IPS-18a (cell line): ENCODE data around the gene FEN1.
A peak's percentile ranks its signal among the peaks of the same experiment; 100 is the strongest.

Experiments used
- H3K27ac ChIP-seq: one replicate; pipeline ENCODE4 v1.5.1; 2013; ENCODE audit warnings: low read length
- H3K27me3 ChIP-seq: one replicate; pipeline ENCODE4 v1.6.1; 2013; ENCODE audit warnings: mild to moderate bottlenecking, low read length; ENCODE audit not compliant: control insufficient read depth, insufficient read depth
- H3K36me3 ChIP-seq: one replicate; pipeline ENCODE4 v1.6.1; 2013; ENCODE audit warnings: low read depth, low read length; ENCODE audit not compliant: control insufficient read depth
- H3K4me1 ChIP-seq: one replicate; pipeline ENCODE4 v1.6.1; 2013; ENCODE audit warnings: low read depth, low read length; ENCODE audit not compliant: control insufficient read depth
- H3K4me3 ChIP-seq: one replicate; pipeline ENCODE4 v1.5.1; 2013; ENCODE audit warnings: low read length
- H3K9ac ChIP-seq: one replicate; pipeline ENCODE4 v1.6.1; 2013; ENCODE audit warnings: mild to moderate bottlenecking, low read length, moderate library complexity
- H3K9me3 ChIP-seq: one replicate; pipeline ENCODE4 v1.6.1; 2013; ENCODE audit warnings: low read depth, low read length; ENCODE audit not compliant: control insufficient read depth

FEN1 gene

DNA sequence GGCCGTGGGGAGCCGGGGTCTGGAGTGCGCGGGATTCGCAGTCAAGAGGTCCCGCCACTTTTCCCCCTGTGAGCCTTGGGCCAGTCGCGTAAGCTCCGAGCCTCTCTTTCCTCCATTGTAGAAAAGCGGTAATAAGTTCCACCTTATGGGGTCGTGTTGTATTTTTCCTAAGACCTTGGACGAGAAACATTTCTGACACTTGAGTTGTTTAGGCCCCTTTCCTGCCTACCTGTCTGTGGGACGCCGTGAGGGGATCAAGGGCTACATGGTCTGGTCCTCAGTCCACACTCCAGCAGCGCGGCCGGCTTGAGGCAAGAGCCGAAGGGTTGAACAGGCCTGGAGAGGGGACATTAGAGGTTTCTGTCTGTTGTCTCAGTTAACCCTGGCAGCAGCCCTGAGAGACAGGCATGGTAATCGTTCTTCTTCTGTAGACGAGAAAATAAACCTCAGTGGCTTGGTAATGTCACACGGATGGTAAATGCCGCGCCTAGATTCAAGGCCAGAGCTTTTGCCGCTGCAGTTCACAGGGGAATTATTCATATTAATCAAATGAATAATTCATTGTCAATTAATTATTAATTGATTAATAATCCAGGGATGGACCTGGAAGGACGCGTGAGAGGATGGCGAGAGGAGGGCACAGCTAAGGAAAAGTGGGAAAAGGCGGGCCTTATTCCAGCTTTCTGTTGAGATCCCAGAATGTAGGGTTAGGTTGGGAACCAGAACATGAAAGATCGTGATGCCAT lies 545 bp downstream of the FEN1 start:
- peaks cover 3% of the 10 kb centered on the region for H3K4me1 ChIP-seq
- peaks cover 51% of the 10 kb centered on the region for H3K36me3 ChIP-seq
- peak overlapping the region; percentile 80 for H3K4me3 ChIP-seq

DNA sequence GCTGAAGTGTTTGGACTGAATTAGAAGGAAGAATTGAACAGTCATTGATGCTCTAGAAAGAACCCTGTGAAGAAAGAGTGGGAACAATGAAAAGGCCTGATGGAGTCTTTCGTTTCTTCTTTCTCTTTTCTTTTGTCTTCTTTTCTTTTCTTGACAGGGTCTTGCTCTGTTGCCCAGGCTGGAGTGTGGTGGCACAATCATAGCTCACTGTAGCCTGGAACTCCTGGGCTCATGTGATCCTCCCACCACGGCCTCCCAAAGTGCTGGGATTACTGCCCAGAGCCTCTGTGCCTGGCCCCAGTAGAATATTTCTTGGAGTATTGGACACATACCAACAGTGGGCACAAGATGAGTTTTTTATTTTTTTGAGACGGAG lies 1.1 kb downstream of the FEN1 start:
- Histone ChIP-seq H3K27ac (no peak overlapping the region), H3K9me3 (no peaks in the 10 kb centered on the region), H3K4me3 (peak overlapping the region; percentile 80), H3K4me1 (peaks cover 3% of the 10 kb centered on the region), H3K36me3 (peaks cover 47% of the 10 kb centered on the region), H3K9ac (peak overlapping the region; percentile 96), H3K27me3 (no peaks in the 10 kb centered on the region)

More for the DNA sequence above, 545 bp downstream of the FEN1 start:
- Histone ChIP-seq H3K9ac (peak overlapping the region; percentile 96), H3K27me3 (no peaks in the 10 kb centered on the region), H3K27ac (peak overlapping the region; percentile 99), H3K9me3 (no peaks in the 10 kb centered on the region)

DNA sequence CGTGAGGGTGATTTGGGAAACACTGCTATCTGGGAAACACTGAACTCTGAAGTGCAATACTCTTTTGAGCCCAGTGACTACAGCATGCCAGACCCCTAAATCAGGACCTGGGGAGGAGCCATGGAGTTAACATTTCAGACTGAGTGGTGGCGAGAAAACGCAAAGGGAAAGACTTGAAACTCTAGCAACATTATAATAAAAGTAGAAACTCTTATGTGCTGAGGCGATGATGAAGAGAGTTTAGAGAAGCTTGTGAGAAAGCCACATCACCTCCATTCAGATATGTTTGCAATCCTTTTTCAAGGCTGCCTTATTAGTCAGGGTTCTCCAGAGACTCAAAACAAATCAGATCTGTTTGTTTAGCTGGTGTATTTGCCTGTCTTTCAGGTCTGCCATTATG lies 1.9 kb downstream of the FEN1 start:
- Histone ChIP-seq H3K4me1 (peaks cover 3% of the 10 kb centered on the region), H3K27ac (peak overlapping the region; percentile 20), H3K27me3 (no peaks in the 10 kb centered on the region), H3K9me3 (no peaks in the 10 kb centered on the region), H3K9ac (no peak overlapping the region), H3K36me3 (peaks cover 46% of the 10 kb centered on the region), H3K4me3 (no peak overlapping the region)

DNA sequence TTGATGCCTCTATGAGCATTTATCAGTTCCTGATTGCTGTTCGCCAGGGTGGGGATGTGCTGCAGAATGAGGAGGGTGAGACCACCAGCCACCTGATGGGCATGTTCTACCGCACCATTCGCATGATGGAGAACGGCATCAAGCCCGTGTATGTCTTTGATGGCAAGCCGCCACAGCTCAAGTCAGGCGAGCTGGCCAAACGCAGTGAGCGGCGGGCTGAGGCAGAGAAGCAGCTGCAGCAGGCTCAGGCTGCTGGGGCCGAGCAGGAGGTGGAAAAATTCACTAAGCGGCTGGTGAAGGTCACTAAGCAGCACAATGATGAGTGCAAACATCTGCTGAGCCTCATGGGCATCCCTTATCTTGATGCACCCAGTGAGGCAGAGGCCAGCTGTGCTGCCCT lies 2.7 kb downstream of the FEN1 start:
- H3K9me3 ChIP-seq, result no peaks in the 10 kb centered on the region
- H3K4me1 ChIP-seq, result peaks cover 3% of the 10 kb centered on the region
- H3K27me3 ChIP-seq, result no peaks in the 10 kb centered on the region
- H3K36me3 ChIP-seq, result peaks cover 38% of the 10 kb centered on the region
- H3K4me3 ChIP-seq, result no peak overlapping the region
- H3K9ac ChIP-seq, result no peak overlapping the region
- no peak overlapping the region for H3K27ac ChIP-seq

DNA sequence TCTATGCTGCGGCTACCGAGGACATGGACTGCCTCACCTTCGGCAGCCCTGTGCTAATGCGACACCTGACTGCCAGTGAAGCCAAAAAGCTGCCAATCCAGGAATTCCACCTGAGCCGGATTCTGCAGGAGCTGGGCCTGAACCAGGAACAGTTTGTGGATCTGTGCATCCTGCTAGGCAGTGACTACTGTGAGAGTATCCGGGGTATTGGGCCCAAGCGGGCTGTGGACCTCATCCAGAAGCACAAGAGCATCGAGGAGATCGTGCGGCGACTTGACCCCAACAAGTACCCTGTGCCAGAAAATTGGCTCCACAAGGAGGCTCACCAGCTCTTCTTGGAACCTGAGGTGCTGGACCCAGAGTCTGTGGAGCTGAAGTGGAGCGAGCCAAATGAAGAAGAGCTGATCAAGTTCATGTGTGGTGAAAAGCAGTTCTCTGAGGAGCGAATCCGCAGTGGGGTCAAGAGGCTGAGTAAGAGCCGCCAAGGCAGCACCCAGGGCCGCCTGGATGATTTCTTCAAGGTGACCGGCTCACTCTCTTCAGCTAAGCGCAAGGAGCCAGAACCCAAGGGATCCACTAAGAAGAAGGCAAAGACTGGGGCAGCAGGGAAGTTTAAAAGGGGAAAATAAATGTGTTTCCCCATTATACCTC lies 3.3 kb downstream of the FEN1 start:
- H3K9me3 ChIP-seq, result no peaks in the 10 kb centered on the region
- no peak overlapping the region for H3K27ac ChIP-seq
- no peaks in the 10 kb centered on the region for H3K27me3 ChIP-seq
- H3K4me3 ChIP-seq, result no peak overlapping the region
- peaks cover 3% of the 10 kb centered on the region for H3K4me1 ChIP-seq
- H3K36me3 ChIP-seq, result peaks cover 39% of the 10 kb centered on the region
- H3K9ac ChIP-seq, result no peak overlapping the region

DNA sequence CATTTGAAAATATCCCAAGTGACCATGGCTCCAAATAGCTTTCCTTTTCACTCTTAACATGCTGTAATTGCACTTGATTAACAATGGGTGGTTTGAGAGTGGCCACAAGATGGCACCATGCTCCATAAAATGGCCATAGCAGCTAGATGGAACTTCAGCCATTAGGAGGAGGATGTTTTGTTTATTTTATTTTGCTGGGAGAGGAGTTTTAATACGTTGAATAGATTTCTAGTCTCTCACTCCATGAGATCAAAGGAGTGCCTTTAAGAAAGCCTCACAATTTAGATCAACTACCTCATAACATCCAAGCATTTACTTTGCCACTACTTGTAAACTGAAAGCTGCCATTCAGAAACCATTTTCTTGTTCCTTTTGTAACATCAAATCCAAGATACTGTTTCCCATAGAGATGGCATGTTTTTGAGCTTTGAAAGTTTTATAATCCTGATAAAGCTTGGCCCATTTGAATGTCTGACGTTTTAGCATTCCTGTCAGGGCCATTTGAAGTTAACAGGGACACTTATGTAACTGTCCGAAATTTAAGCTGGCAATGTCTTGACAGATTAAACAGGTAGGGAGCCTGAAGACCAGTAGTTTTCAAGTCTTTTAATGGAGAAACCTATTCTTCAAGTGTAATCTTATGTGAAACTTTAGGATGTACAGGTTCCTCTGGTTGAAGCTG lies 4.7 kb downstream of the FEN1 start:
- Histone ChIP-seq H3K36me3 (peaks cover 52% of the 10 kb centered on the region), H3K4me1 (no peaks in the 10 kb centered on the region), H3K9me3 (no peaks in the 10 kb centered on the region), H3K4me3 (no peak overlapping the region), H3K9ac (no peak overlapping the region), H3K27ac (no peak overlapping the region), H3K27me3 (no peaks in the 10 kb centered on the region)

DNA sequence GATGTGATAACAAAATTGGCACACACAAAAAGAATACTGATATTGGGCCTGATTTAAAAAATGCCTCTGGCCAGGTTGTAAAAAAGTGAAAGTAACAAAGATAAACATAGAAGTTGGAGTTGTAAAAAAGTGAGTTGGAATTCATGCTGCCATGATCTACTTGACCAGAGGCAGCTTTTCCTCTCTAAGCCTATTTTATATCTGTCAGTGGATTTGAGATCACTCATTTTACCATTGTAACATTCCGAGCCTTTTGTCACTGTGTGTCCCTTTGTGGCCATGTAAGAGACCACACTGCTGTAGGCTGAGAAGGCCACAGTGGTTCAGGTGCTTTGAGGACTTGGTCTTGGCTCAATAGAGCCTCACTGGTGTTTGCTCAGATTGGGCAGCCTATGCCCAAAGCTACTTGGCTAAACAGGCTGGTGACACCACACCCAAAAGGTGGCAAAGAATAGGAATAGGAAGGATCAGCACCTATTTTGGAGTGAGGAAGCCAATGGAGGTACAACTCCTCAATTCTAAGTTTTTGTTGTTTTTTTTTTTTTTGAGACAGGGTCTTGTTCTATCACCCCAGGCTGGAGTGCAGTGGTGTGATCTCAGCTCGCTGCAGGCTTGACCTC lies 7.1 kb downstream of the FEN1 start:
- H3K4me3 ChIP-seq, result no peak overlapping the region
- no peaks in the 10 kb centered on the region for H3K27me3 ChIP-seq
- H3K27ac ChIP-seq, result no peak overlapping the region
- H3K36me3 ChIP-seq, result peaks cover 72% of the 10 kb centered on the region
- no peak overlapping the region for H3K9ac ChIP-seq
- H3K9me3 ChIP-seq, result no peaks in the 10 kb centered on the region
- no peaks in the 10 kb centered on the region for H3K4me1 ChIP-seq

DNA sequence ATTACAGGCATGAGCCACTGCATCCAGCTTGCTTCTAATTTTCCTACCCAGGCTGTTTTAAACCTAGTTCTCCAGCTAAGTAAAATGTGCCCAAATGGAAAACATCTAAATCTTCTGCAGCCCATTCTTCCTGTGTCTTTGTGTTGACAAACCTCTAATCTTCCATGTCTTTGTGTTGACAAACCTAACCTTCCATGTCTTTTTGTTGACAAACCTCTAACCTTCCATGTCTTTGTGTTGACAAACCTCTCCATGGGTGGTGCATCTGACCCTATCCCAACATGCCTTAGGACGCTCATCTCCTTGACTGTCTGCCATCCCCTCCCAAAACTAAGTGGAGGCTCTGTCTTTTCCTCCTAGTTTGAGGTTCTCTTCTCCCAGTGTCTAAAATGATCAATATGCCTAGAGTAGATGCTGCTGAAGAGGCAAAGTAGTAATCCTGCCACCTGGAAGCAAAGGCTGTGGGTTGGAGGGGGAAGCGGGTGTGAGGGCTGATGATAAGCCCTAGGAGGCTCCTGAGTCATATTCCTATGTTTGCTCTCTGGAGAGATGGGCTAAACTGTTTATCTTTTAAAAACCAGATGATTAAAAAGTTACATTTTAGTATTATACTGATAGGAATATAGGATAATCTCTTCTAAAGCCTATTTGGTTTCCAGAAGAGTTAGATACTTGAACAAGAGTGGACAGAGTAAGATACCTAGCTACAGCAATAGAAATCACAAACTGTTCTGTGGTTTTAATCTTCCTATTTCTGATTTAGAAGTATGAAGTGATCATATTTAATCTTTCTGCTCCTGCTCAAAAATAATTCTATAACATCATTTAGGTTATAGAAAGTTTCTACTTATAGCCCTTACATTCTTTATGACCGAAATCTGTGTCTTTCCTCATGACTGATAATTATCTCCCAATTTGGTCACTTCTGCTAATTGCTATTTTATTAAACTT lies 7.9 kb downstream of the FEN1 start:
- no peaks in the 10 kb centered on the region for H3K9me3 ChIP-seq
- H3K27me3 ChIP-seq, result no peaks in the 10 kb centered on the region
- peaks cover 72% of the 10 kb centered on the region for H3K36me3 ChIP-seq
- no peak overlapping the region for H3K4me3 ChIP-seq
- H3K27ac ChIP-seq, result no peak overlapping the region
- no peaks in the 10 kb centered on the region for H3K4me1 ChIP-seq
- H3K9ac ChIP-seq, result no peak overlapping the region

DNA sequence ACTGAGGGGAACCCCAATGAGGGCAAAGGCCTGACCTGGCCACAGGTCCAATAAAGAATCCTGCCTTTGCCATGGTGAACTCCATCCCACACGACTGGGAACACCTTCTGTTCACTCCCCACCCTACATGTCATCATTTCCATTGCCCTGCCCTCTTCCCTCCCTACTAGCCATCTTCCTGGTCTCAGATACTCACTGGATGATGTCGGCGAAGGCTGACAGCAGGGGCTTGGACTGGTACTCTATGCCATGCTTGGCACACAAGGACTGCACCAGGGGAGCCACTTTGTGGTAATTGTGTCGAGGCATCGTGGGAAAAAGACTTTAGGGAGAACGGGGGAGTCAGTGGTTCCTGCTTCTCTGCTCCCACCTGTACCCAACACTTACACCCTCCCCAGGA lies 9.9 kb downstream of the FEN1 start:
- H3K4me3 ChIP-seq, result no peak overlapping the region
- H3K9ac ChIP-seq, result no peak overlapping the region
- no peaks in the 10 kb centered on the region for H3K4me1 ChIP-seq
- H3K27me3 ChIP-seq, result no peaks in the 10 kb centered on the region
- peaks cover 73% of the 10 kb centered on the region for H3K36me3 ChIP-seq
- no peak overlapping the region for H3K27ac ChIP-seq
- no peaks in the 10 kb centered on the region for H3K9me3 ChIP-seq

DNA sequence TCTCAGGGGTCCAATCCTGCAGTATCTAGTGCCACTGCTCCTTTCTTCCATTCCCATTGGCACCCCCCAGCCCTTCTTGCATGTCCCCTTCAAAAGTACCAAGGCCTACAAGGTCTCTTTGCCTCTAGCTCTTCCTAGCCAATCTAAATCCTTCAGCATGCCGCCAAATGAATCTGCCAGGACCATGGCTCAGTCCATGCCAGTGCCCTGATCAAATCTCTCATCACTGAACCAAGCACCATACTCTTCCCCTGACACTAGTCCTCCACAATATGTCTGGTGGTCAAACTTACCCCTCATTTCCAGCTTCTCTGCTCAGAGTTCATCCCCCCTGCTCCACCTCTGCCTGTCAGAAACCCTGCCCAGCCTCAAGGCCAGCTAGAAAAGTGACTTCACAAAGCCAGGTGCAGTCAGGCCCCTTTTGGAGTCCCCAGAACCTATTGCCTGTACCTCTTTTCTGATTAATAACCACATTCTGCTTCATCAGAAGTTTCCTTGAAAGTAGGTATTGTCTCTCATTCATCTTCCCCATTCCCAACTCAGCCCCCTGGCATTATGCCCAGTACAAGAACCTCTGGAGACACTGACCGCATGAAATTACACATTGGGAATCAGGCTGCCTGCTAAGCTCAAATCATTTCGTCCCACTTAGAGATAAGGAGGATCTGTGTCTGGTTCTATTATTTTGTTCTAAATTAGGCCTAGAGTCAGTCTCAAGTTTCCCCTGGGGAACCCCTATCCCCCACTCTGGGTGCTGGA lies 11.4 kb downstream of the FEN1 start:
- no peaks in the 10 kb centered on the region for H3K27me3 ChIP-seq
- no peaks in the 10 kb centered on the region for H3K4me1 ChIP-seq
- no peaks in the 10 kb centered on the region for H3K9me3 ChIP-seq
- H3K9ac ChIP-seq, result no peak overlapping the region
- H3K36me3 ChIP-seq, result peaks cover 84% of the 10 kb centered on the region
- no peak overlapping the region for H3K27ac ChIP-seq
- H3K4me3 ChIP-seq, result no peak overlapping the region
